WTC11 (cell line): ENCODE data around the gene DONSON.

Experiments
- JAZF1 ChIP-seq: fragments of 250-450 bp; sonication (Bioruptor Pico); IDR thresholded peaks from 2 replicates; pipeline ENCODE4 v1.9.0; 2021; ENCODE audit warnings: moderate library complexity, mild to moderate bottlenecking, inconsistent platforms
- TCF7 ChIP-seq: sonication (generic); formaldehyde crosslinking; IDR thresholded peaks from 2 replicates; pipeline ENCODE4 v1.8.0; 2022; ENCODE audit warnings: mild to moderate bottlenecking, low read depth, missing genetic modification reagents, moderate library complexity
- TP53 ChIP-seq: sonication (generic); formaldehyde crosslinking; IDR thresholded peaks from 2 replicates; pipeline ENCODE4 v1.8.1; 2023; ENCODE audit warnings: mild to moderate bottlenecking, missing genetic modification reagents
- ZNF138 ChIP-seq: sonication (generic); formaldehyde crosslinking; conservative IDR thresholded peaks from 2 replicates; pipeline ENCODE4 v1.8.1; 2022; ENCODE audit warnings: mild to moderate bottlenecking, moderate library complexity, missing genetic modification reagents
- TF ChIP-seq, protein P1 (sequence below): fragments of 200-600 bp; IDR thresholded peaks from 2 replicates; pipeline ENCODE4 v1.8.0; 2022; ENCODE audit warnings: antibody characterized with exemption

DNA sequence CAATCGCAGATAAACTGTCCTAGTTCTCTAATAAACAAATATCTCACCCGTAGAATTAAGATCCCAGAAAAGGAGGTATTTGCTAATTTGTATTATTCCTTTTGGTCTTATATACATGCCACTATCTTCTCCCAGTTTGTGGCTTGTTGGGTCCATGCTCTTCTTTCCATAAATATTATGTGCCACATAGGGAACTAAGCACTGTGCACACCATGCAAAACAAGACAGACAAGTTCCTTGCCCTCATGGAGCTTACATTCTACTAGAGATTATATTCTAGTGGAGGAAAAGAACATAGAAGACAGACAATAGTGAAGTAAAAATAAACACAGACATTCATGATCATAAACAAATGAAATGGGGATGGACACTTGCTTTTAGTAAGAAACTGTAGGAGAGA is 51.3 kb downstream of the DONSON start:
- TF ChIP-seq, protein P1, sequence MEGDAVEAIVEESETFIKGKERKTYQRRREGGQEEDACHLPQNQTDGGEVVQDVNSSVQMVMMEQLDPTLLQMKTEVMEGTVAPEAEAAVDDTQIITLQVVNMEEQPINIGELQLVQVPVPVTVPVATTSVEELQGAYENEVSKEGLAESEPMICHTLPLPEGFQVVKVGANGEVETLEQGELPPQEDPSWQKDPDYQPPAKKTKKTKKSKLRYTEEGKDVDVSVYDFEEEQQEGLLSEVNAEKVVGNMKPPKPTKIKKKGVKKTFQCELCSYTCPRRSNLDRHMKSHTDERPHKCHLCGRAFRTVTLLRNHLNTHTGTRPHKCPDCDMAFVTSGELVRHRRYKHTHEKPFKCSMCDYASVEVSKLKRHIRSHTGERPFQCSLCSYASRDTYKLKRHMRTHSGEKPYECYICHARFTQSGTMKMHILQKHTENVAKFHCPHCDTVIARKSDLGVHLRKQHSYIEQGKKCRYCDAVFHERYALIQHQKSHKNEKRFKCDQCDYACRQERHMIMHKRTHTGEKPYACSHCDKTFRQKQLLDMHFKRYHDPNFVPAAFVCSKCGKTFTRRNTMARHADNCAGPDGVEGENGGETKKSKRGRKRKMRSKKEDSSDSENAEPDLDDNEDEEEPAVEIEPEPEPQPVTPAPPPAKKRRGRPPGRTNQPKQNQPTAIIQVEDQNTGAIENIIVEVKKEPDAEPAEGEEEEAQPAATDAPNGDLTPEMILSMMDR = no peak
- TF ChIP-seq TP53 (CRISPR knock-in tag) (no peak), ZNF138 (no peak), JAZF1 (no peak), TCF7 (CRISPR knock-in tag) (no peak)
